Ishikawa (cell line): ENCODE results near the gene COX6A1.

ENCODE experiments used
- CEBPB ChIP-seq: IDR thresholded peaks from 2 replicates; pipeline ENCODE4 v1.6.1; 2012
- CREB1 ChIP-seq: IDR thresholded peaks from 2 replicates; pipeline ENCODE4 v1.6.1; 2012; ENCODE audit warnings: low read depth
- EGR1 ChIP-seq: IDR thresholded peaks from 2 replicates; pipeline ENCODE4 v1.6.1; 2012
- EP300 ChIP-seq: IDR thresholded peaks from 2 replicates; pipeline ENCODE4 v1.6.1; 2012; ENCODE audit warnings: borderline replicate concordance
- FOXM1 ChIP-seq: IDR thresholded peaks from 2 replicates; pipeline ENCODE4 v1.6.1; 2012; ENCODE audit warnings: low read depth, borderline replicate concordance
- MAX ChIP-seq: IDR thresholded peaks from 2 replicates; pipeline ENCODE4 v1.6.1; 2012
- NFIC ChIP-seq: IDR thresholded peaks from 2 replicates; pipeline ENCODE4 v1.6.1; 2012
- RAD21 ChIP-seq: IDR thresholded peaks from 2 replicates; pipeline ENCODE4 v1.6.1; 2012; ENCODE audit warnings: low read depth
- REST ChIP-seq: IDR thresholded peaks from 2 replicates; pipeline ENCODE4 v1.6.1; 2012; ENCODE audit warnings: low read depth, mild to moderate bottlenecking
- TAF1 ChIP-seq: IDR thresholded peaks from 2 replicates; pipeline ENCODE4 v1.6.1; 2012; ENCODE audit warnings: low read depth, mild to moderate bottlenecking
- TCF12 ChIP-seq: IDR thresholded peaks from 2 replicates; pipeline ENCODE4 v1.6.1; 2012; ENCODE audit warnings: low read depth
- TEAD4 ChIP-seq: IDR thresholded peaks from 2 replicates; pipeline ENCODE4 v1.6.1; 2012
- USF1 ChIP-seq: IDR thresholded peaks from 2 replicates; pipeline ENCODE4 v1.6.1; 2012
- YY1 ChIP-seq: IDR thresholded peaks from 2 replicates; pipeline ENCODE4 v1.6.1; 2012; ENCODE audit warnings: low read depth
- ZBTB7A ChIP-seq: IDR thresholded peaks from 2 replicates; pipeline ENCODE4 v1.6.1; 2012; ENCODE audit warnings: low read depth

Gene COX6A1

GRCh38 chr12:120413901-120414695, 23.8 kb upstream of the COX6A1 start:
- TF ChIP-seq ZBTB7A: no peak
- TF ChIP-seq CEBPB: no peak
- no peak for TF ChIP-seq EP300
- TF ChIP-seq TAF1: no peak
- no peak for TF ChIP-seq TEAD4
- no peak for TF ChIP-seq RAD21
- TF ChIP-seq NFIC: no peak
- TF ChIP-seq REST: no peak
- no peak for TF ChIP-seq EGR1
- no peak for TF ChIP-seq FOXM1
- no peak for TF ChIP-seq MAX
- TF ChIP-seq USF1: no peak
- no peak for TF ChIP-seq TCF12
- no peak for TF ChIP-seq YY1
- no peak for TF ChIP-seq CREB1

- TF ChIP-seq CEBPB: no peak
- no peak for TF ChIP-seq EP300
- TF ChIP-seq FOXM1: no peak
- TF ChIP-seq NFIC: no peak
- TF ChIP-seq CREB1: no peak
- TF ChIP-seq ZBTB7A: no peak
- TF ChIP-seq EGR1: no peak
- TF ChIP-seq TCF12: no peak
- TF ChIP-seq USF1: no peak
- no peak for TF ChIP-seq TAF1
- TF ChIP-seq YY1: no peak
- no peak for TF ChIP-seq TEAD4
- TF ChIP-seq REST: no peak
- no peak for TF ChIP-seq MAX
- TF ChIP-seq RAD21: no peak
These were observed 21.3 kb upstream of the COX6A1 start for GRCh38 chr12:120416490-120417216.

GRCh38 chr12:120417917-120418580, 19.9 kb upstream of the COX6A1 start:
- TF ChIP-seq FOXM1 (no peak), REST (no peak), NFIC (no peak), CEBPB (no peak)

- no peak for TF ChIP-seq MAX
- no peak for TF ChIP-seq EGR1
- no peak for TF ChIP-seq TCF12
- no peak for TF ChIP-seq CREB1
- no peak for TF ChIP-seq FOXM1
- no peak for TF ChIP-seq ZBTB7A
- TF ChIP-seq EP300: no peak
- no peak for TF ChIP-seq TEAD4
- TF ChIP-seq USF1: no peak
- TF ChIP-seq TAF1: no peak
- TF ChIP-seq CEBPB: no peak
- no peak for TF ChIP-seq YY1
- TF ChIP-seq REST: no peak
- no peak for TF ChIP-seq NFIC
- no peak for TF ChIP-seq RAD21
These were observed 16.2 kb upstream of the COX6A1 start for GRCh38 chr12:120421701-120422100.
